ENCODE results near the gene TMEM88. TPM values are rescaled to one million over a fixed set of nuclear protein-coding genes. Genes with fewer than 3 reads are reported as not detected.

TMEM88 gene
- total and polyA plus RNA-seq, 2 of the 13 experiments (the other 11 are each of a cell fraction or from before 2014, with no cell fraction given) = 0.31 to 0.66 TPM

DNA sequence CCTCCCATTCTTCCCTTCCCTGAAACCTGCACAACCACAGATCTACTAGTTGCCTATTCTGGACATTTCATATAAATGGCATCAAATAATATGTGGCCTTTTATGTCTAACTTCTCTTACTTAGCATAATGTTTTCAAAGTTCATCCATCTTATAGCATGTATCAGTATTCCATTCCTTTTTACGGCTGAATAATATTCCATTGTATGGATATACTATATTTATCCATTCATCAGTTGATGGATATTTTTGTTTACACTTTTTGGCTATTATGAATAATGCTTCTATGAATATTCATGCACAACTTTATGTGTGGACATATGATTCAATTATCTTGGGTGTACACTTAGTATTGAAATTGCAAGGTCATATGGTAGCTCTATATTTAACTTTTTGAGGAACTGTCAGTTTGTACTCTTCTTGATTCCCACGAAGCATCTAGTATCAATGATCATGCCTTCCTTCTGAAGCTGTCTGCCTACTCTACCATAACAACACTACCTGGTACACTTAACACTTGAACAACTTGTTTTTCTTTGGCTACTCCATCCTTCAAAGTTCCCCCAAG lies 21.0 kb downstream of the TMEM88 start:
- no TSS peak for BruUV-seq (replicated peaks)
- intact Hi-C loops (cut with micrococcal nuclease; ENCODE audit: unreplicated experiment) = no loop called here
- Histone ChIP-seq H3K4me1 (ENCODE audit: insufficient read depth, low read length) (peaks cover 11% of the 10 kb centered on the region), H3K9me3 (ENCODE audit: low read length) (no peaks in the 10 kb centered on the region), H3K27me3 (ENCODE audit: control insufficient read depth in 1 of 2, insufficient read depth in 2 of 2, low read length in 2 of 2) (no peaks in the 10 kb centered on the region), H3K4me2 (ENCODE audit: low read depth, low read length) (no peak overlapping the region), H3K79me2 (ENCODE audit: insufficient read depth, low read length) (no peaks in the 10 kb centered on the region), H2AFZ (ENCODE audit: low read length) (no peak overlapping the region), H3K36me3 (replicated peaks in 1 of 2; ENCODE audit: control insufficient read depth in 1 of 2, insufficient read depth in 2 of 2, low read length in 2 of 2) (no peaks in the 10 kb centered on the region), H3K4me3 (replicated peaks in 1 of 3; ENCODE audit: insufficient read depth in 1 of 3, low read depth in 2 of 3, low read length in 3 of 3) (no peak overlapping the region), H3K9ac (ENCODE audit: insufficient read depth, low read depth, low read length) (no peak overlapping the region), H4K20me1 (ENCODE audit: insufficient read depth, low read length) (no peaks in the 10 kb centered on the region), H3K27ac (ENCODE audit: extremely low read length, insufficient read depth, low read length) (no peak overlapping the region)
- WGBS (ENCODE audit: low lambda C conversion rate) = 73% methylated on average over 2 of the region's 2 CpGs
- DNase-seq (ENCODE audit: low spot score) = no peak
- ChIA-PET POLR2A (interaction anchor here (0.7 kb wide), 1 partner anchor 11 kb away, joined by 3 read pairs; no protein-coding TSS in a partner anchor), CTCF (ENCODE audit: low intra/inter-chr PET ratio, low total read pairs) (no interaction called here)
- FAIRE-seq = no peak
- ATAC-seq = no peak
- in situ Hi-C loops (cut with HindIII; ENCODE audit: extremely low pct_ligation_motif_present, low pct_unique_long_range_greater_than_20kb) = no loop called here
- TF ChIP-seq RORA (CRISPR knock-in tag; IDR thresholded peaks at IDR 0.05) (no peak), POLR2G (IDR thresholded peaks at IDR 0.05; ENCODE audit: low read depth, low read length) (no peak)

DNA sequence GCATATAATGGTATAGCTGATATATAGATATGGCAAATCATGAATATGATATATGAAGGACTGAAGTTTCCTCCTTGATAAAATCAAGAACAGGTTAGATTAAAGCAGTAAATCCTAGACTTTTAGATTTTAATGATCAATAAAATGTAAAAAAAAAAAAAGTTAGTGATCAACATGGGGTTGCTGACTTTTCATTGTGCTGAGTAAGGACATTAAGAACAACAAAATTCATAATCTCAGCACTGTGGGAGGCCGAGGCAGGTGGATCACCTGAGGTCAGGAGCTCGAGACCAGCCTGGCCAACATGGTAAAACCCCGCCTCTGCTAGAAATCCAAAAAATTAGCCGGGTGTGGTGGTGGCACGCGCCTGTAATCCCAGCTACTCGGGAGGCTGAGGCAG lies 23.4 kb downstream of the TMEM88 start:
- no TSS peak for BruUV-seq (replicated peaks)
- no peak overlapping the region for H2AFZ ChIP-seq (ENCODE audit: low read length)
- no peak overlapping the region for H3K4me3 ChIP-seq (replicated peaks in 1 of 3; ENCODE audit: insufficient read depth in 1 of 3, low read depth in 2 of 3, low read length in 3 of 3)
- ATAC-seq (no peak), DNase-seq (ENCODE audit: low spot score) (no peak), FAIRE-seq (no peak)
- intact Hi-C loops (cut with micrococcal nuclease; ENCODE audit: unreplicated experiment) (no loop called here), in situ Hi-C loops (cut with HindIII; ENCODE audit: extremely low pct_ligation_motif_present, low pct_unique_long_range_greater_than_20kb) (no loop called here)
- H3K79me2 ChIP-seq (ENCODE audit: insufficient read depth, low read length) = no peaks in the 10 kb centered on the region
- 90% methylated on average over 7 of the region's 7 CpGs for WGBS (ENCODE audit: low lambda C conversion rate)
- CTCF ChIA-PET (ENCODE audit: low intra/inter-chr PET ratio, low total read pairs) = no interaction called here
- TF ChIP-seq MAFK (conservative IDR thresholded peaks at IDR 0.05 in 1 of 2, IDR thresholded peaks at IDR 0.05 in 1 of 2; ENCODE audit: low read length in 2 of 2) = peak; percentile 6 to 58; a peak in 2 of 4 replicates
- TF ChIP-seq MAFF (IDR thresholded peaks at IDR 0.05; ENCODE audit: low read depth, low read length) = 0 out of 2 replicates have a peak, but pooled peaks have one; percentile 17
- TF ChIP-seq, protein P1, sequence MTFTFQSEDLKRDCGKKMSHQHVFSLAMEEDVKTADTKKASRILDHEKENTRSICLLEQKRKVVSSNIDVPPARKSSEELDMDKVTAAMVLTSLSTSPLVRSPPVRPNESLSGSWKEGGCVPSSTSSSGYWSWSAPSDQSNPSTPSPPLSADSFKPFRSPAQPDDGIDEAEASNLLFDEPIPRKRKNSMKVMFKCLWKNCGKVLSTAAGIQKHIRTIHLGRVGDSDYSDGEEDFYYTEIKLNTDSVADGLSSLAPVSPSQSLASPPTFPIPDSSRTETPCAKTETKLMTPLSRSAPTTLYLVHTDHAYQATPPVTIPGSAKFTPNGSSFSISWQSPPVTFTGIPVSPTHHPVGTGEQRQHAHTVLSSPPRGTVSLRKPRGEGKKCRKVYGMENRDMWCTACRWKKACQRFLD (CRISPR knock-in tag; IDR thresholded peaks at IDR 0.05; ENCODE audit: borderline replicate concordance) = no peak
- H3K4me1 ChIP-seq (ENCODE audit: insufficient read depth, low read length) = peaks cover 21% of the 10 kb centered on the region
- H4K20me1 ChIP-seq (ENCODE audit: insufficient read depth, low read length) = no peaks in the 10 kb centered on the region
- H3K36me3 ChIP-seq (replicated peaks in 1 of 2; ENCODE audit: control insufficient read depth in 1 of 2, insufficient read depth in 2 of 2, low read length in 2 of 2) = no peaks in the 10 kb centered on the region
- H3K9ac ChIP-seq (ENCODE audit: insufficient read depth, low read depth, low read length) = no peak overlapping the region
- H3K27me3 ChIP-seq (ENCODE audit: control insufficient read depth in 1 of 2, insufficient read depth in 2 of 2, low read length in 2 of 2) = peaks cover 1 to 5% of the 10 kb centered on the region in 2 experiments; a peak in 1 of 5 replicates
- H3K4me2 ChIP-seq (ENCODE audit: low read depth, low read length) = no peak overlapping the region
- POLR2A ChIA-PET = no interaction called here
- H3K27ac ChIP-seq (ENCODE audit: extremely low read length, insufficient read depth, low read length) = no peak overlapping the region
- H3K9me3 ChIP-seq (ENCODE audit: low read length) = no peaks in the 10 kb centered on the region

Measured in HepG2 (cell line).